ENCODE data around the gene ACR. TPM values are rescaled to one million over a fixed set of nuclear protein-coding genes. Genes with fewer than 3 reads are reported as not detected.

ACR gene
- total and polyA plus RNA-seq, 2 of the 8 experiments (the other 6 are each of a cell fraction or from before 2014, with no cell fraction given): 0.56 TPM; not detected in 1

GRCh38 chr22:50706481-50707125, 31.4 kb upstream of the ACR start (continued):
- TF ChIP-seq CHD7 (IDR thresholded peaks at IDR 0.05; ENCODE audit: insufficient replicate concordance, low read length) (no peak), SRF (IDR thresholded peaks at IDR 0.05; ENCODE audit: low read depth, low read length) (no peak), POU5F1 (IDR thresholded peaks at IDR 0.05; ENCODE audit: low read depth, low read length) (no peak), BRCA1 (IDR thresholded peaks at IDR 0.05; ENCODE audit: low read depth, low read length) (no peak), ATF3 (IDR thresholded peaks at IDR 0.05; ENCODE audit: insufficient read depth, low read depth, low read length) (no peak), ZNF274 (IDR thresholded peaks at IDR 0.05; ENCODE audit: borderline replicate concordance, extremely low read depth, low read length) (no peak), NRF1 (IDR thresholded peaks at IDR 0.05; ENCODE audit: low read depth, low read length) (no peak)

Measured in H1 (cell line).